ENCODE results near the gene LMX1A. TPM values are rescaled to one million over a fixed set of nuclear protein-coding genes. Genes with fewer than 3 reads are reported as not detected.

Gene LMX1A
- total and polyA plus RNA-seq, 2 donors (not counting 1 experiment from before 2014, with no cell fraction given) = not detected

DNA sequence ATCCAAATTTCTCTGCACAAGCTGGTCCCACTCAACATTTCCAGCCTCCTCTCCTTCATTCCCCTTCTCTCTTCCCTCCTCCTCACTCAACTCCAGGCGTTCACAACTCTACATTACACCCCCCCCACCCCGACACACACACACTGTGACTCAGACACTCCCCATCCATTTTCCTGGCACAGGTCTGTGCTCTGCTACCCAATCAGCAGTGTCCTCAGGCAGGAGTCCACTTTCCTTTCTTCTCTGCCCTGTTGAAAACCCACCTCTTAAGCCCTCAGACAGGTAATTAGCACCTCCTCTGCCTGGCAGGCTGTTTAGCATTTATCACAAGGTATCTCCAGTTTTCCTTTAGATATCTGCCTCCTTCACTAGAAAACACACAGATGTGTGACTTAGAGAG lies 8.8 kb upstream of the LMX1A start:
- Histone ChIP-seq H3K4me3 (ENCODE audit: control extremely low read depth in 1 of 5, extremely low read depth in 1 of 5, insufficient read depth in 1 of 5, low read depth in 2 of 5, low read length in 4 of 5) (no peak overlapping the region), H3K36me3 (replicated peaks in 1 of 2; ENCODE audit: control extremely low read depth in 1 of 2, control insufficient read depth in 1 of 2, extremely low read depth in 1 of 2, insufficient read depth in 2 of 2, low read length in 1 of 2) (no peaks in the 10 kb centered on the region), H3K4me1 (ENCODE audit: control insufficient read depth in 2 of 2, insufficient read depth in 2 of 2, low read length in 2 of 2) (no peaks in the 10 kb centered on the region), H3K9ac (ENCODE audit: low read length) (no peak overlapping the region), H2AFZ (ENCODE audit: insufficient read depth, low read depth, low read length, poor library complexity, severe bottlenecking) (no peak overlapping the region), H3K9me3 (ENCODE audit: control extremely low read depth in 1 of 3, control insufficient read depth in 2 of 3, insufficient read depth in 1 of 3, low read length in 2 of 3) (no peaks in the 10 kb centered on the region), H3K27me3 (replicated peaks in 1 of 4; ENCODE audit: control extremely low read depth in 1 of 4, control insufficient read depth in 3 of 4, insufficient read depth in 4 of 4, low read length in 3 of 4) (peaks cover 0 to 35% (median 9%) of the 10 kb centered on the region in 4 experiments), H3K79me2 (ENCODE audit: control insufficient read depth, insufficient read depth, low read length) (no peaks in the 10 kb centered on the region), H3K4me2 (replicated peaks; ENCODE audit: low read depth, low read length, poor library complexity, severe bottlenecking) (no peak overlapping the region), H3K27ac (ENCODE audit: low read length in 2 of 2) (no peak overlapping the region), H4K20me1 (ENCODE audit: control insufficient read depth, insufficient read depth, low read length, poor library complexity, severe bottlenecking) (no peaks in the 10 kb centered on the region)
- TF ChIP-seq EZH2 (IDR thresholded peaks at IDR 0.05; ENCODE audit: borderline replicate concordance, insufficient read depth, low read depth, low read length, poor library complexity, severe bottlenecking) = no peak
- TF ChIP-seq, protein P1, sequence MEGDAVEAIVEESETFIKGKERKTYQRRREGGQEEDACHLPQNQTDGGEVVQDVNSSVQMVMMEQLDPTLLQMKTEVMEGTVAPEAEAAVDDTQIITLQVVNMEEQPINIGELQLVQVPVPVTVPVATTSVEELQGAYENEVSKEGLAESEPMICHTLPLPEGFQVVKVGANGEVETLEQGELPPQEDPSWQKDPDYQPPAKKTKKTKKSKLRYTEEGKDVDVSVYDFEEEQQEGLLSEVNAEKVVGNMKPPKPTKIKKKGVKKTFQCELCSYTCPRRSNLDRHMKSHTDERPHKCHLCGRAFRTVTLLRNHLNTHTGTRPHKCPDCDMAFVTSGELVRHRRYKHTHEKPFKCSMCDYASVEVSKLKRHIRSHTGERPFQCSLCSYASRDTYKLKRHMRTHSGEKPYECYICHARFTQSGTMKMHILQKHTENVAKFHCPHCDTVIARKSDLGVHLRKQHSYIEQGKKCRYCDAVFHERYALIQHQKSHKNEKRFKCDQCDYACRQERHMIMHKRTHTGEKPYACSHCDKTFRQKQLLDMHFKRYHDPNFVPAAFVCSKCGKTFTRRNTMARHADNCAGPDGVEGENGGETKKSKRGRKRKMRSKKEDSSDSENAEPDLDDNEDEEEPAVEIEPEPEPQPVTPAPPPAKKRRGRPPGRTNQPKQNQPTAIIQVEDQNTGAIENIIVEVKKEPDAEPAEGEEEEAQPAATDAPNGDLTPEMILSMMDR (IDR thresholded peaks at IDR 0.05) = no peak
- ATAC-seq (ENCODE audit: low read depth) = no peak
- Mint-ChIP-seq H3K27ac (no peak overlapping the region), H3K4me3 (no peak overlapping the region), H3K27me3 (peaks cover 68% of the 10 kb centered on the region), H3K9me3 (ENCODE audit: insufficient read depth) (no peaks in the 10 kb centered on the region), H3K4me1 (no peaks in the 10 kb centered on the region)
- intact Hi-C loops (cut with micrococcal nuclease) = no loop called here
- POLR2A ChIA-PET = no interaction called here
- 51% methylated on average over 2 of the region's 2 CpGs for WGBS (ENCODE audit: insufficient coverage)
- no peak for DNase-seq
- CTCF ChIA-PET = interaction anchor here (1.0 to 4.1 kb wide), 4 partner anchors 9 to 227 kb away, joined by 3 to 23 read pairs (median 15); partner anchors contain the start of gene LMX1A

DNA sequence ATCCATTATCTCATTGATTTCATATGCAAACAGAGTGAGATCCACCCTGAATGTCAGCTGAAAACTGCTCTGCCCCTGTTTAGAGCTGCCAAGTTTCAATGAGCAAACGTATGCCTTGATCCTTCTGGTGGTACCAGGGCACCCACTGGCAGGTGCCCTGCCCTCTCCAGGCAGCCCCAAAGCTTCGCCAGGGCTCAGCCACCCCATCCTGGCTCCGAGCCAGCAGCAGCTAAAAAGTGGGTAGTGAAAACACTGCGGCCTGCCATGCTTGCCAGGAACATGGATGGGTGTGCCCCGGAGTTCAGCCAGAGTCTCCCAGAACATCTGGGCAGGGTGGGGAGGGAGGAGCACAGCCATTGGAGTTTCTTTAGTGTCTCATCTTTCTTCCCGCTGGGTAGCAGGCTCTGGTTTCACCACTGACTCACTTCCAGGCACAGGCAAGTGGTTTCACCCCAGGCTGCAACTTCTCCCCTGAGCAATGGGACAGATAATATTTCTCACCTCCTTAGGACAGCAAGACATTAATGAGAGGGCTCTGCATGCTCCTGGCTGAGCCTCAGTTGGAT lies 8.1 kb upstream of the LMX1A start:
- no peak overlapping the region for H3K27ac ChIP-seq (ENCODE audit: low read length in 2 of 2)
- Mint-ChIP-seq H3K9me3 (ENCODE audit: insufficient read depth) (no peaks in the 10 kb centered on the region), H3K4me1 (no peaks in the 10 kb centered on the region), H3K4me3 (no peak overlapping the region), H3K27me3 (peaks cover 68% of the 10 kb centered on the region), H3K27ac (no peak overlapping the region)
- ChIA-PET POLR2A (no interaction called here), CTCF (interaction anchor here (2.7 kb wide), 1 partner anchor 227 kb away, joined by 17 read pairs; no protein-coding TSS in a partner anchor)
- H3K27me3 ChIP-seq (replicated peaks in 1 of 4; ENCODE audit: control extremely low read depth in 1 of 4, control insufficient read depth in 3 of 4, insufficient read depth in 4 of 4, low read length in 3 of 4) = peaks cover 0 to 33% (median 11%) of the 10 kb centered on the region in 4 experiments
- H3K36me3 ChIP-seq (replicated peaks in 1 of 2; ENCODE audit: control extremely low read depth in 1 of 2, control insufficient read depth in 1 of 2, extremely low read depth in 1 of 2, insufficient read depth in 2 of 2, low read length in 1 of 2) = no peaks in the 10 kb centered on the region
- no peak overlapping the region for H3K4me2 ChIP-seq (replicated peaks; ENCODE audit: low read depth, low read length, poor library complexity, severe bottlenecking)
- no peaks in the 10 kb centered on the region for H3K79me2 ChIP-seq (ENCODE audit: control insufficient read depth, insufficient read depth, low read length)
- no peaks in the 10 kb centered on the region for H3K9me3 ChIP-seq (ENCODE audit: control extremely low read depth in 1 of 3, control insufficient read depth in 2 of 3, insufficient read depth in 1 of 3, low read length in 2 of 3)
- H3K4me3 ChIP-seq (ENCODE audit: control extremely low read depth in 1 of 5, extremely low read depth in 1 of 5, insufficient read depth in 1 of 5, low read depth in 2 of 5, low read length in 4 of 5) = no peak overlapping the region
- no peaks in the 10 kb centered on the region for H4K20me1 ChIP-seq (ENCODE audit: control insufficient read depth, insufficient read depth, low read length, poor library complexity, severe bottlenecking)
- H3K4me1 ChIP-seq (ENCODE audit: control insufficient read depth in 2 of 2, insufficient read depth in 2 of 2, low read length in 2 of 2) = no peaks in the 10 kb centered on the region
- TF ChIP-seq EZH2 (IDR thresholded peaks at IDR 0.05; ENCODE audit: borderline replicate concordance, insufficient read depth, low read depth, low read length, poor library complexity, severe bottlenecking) = no peak
- TF ChIP-seq, protein P1 (IDR thresholded peaks at IDR 0.05) = no peak
- H3K9ac ChIP-seq (ENCODE audit: low read length) = no peak overlapping the region
- no peak for DNase-seq
- intact Hi-C loops (cut with micrococcal nuclease) = no loop called here
- ATAC-seq (ENCODE audit: low read depth) = no peak
- 40% methylated on average over 6 of the region's 6 CpGs for WGBS (ENCODE audit: insufficient coverage)
- no peak overlapping the region for H2AFZ ChIP-seq (ENCODE audit: insufficient read depth, low read depth, low read length, poor library complexity, severe bottlenecking)

Data from B cell (primary cell).